BJ (cell line): ENCODE measurements around the gene PARD3. TPM values are rescaled to one million over a fixed set of nuclear protein-coding genes. Genes with fewer than 3 reads are reported as not detected.
"Not testable (repeated sequence)": the region's sequence is repeated elsewhere in the genome, so short reads cannot be mapped to it uniquely, and the experiment has no call there.

ENCODE experiments used
- CTCF ChIA-PET: fragments of 350-600 bp; formaldehyde crosslinking; extraction: SDS; loops from one replicate; lab custom pipeline; 2021; ENCODE audit warnings: antibody characterized with exemption, inconsistent platforms; lab: Yijun Ruan, JAX
- POLR2A ChIA-PET: fragments of 300-600 bp; sonication (Branson Sonifier 250); formaldehyde crosslinking; extraction: SDS; loops from one replicate; lab custom pipeline; 2021; ENCODE audit warnings: antibody characterized with exemption; lab: Charles Lee
- DNase-seq: peaks from one replicate; pipeline ENCODE4 v3.0.0-alpha.2; 2011; ENCODE audit warnings: low read depth
- H3K27me3 ChIP-seq: 2 replicates; pipeline ENCODE4 v1.6.0; 2011; ENCODE audit warnings: low read length; ENCODE audit not compliant: control insufficient read depth, insufficient read depth
- H3K36me3 ChIP-seq: 2 replicates; pipeline ENCODE4 v1.5.1; 2011; ENCODE audit warnings: low read length; ENCODE audit not compliant: control insufficient read depth, insufficient read depth
- H3K4me3 ChIP-seq: 2 replicates; pipeline ENCODE4 v1.5.1; 2011; ENCODE audit warnings: low read depth, mild to moderate bottlenecking, control low read depth, low read length
- CTCF ChIP-seq: IDR thresholded peaks from 2 replicates; pipeline ENCODE4 v1.5.1; 2011; ENCODE audit warnings: low read depth, mild to moderate bottlenecking, control low read depth, inconsistent platforms, low read length, moderate library complexity; ENCODE audit not compliant: insufficient read depth
- polyA plus RNA-seq: library from polyadenylated mRNA; depleted of rRNA; stranded (reverse); fragments of >200 nt; gene quantifications from 2 replicates; pipeline ENCODE4 v1.2.3, GENCODE V29; 2011

PARD3 gene
- polyA plus RNA-seq, 1 experiment, result 17.7 TPM

GRCh38 chr10:34702982-34703381 is 112.1 kb downstream of the PARD3 start:
- DNase-seq, result no peak
- H3K36me3 ChIP-seq, result no peaks in the 10 kb centered on the region
- no peaks in the 10 kb centered on the region for H3K27me3 ChIP-seq
- POLR2A ChIA-PET, result interaction anchor here (0.7 kb wide), 1 partner anchor 1057 kb away, joined by 4 read pairs; no protein-coding TSS in a partner anchor
- no peak for TF ChIP-seq CTCF
- no peak overlapping the region for H3K4me3 ChIP-seq
- CTCF ChIA-PET, result interaction anchor here (1.6 kb wide), 1 partner anchor 20 kb away, joined by 3 read pairs; no protein-coding TSS in a partner anchor

- H3K27me3 ChIP-seq, result no peaks in the 10 kb centered on the region
- TF ChIP-seq CTCF, result no peak
- H3K4me3 ChIP-seq, result no peak overlapping the region
- no peaks in the 10 kb centered on the region for H3K36me3 ChIP-seq
- DNase-seq, result no peak
- POLR2A ChIA-PET, result interaction anchor here (0.7 kb wide), 1 partner anchor 1056 kb away, joined by 4 read pairs; no protein-coding TSS in a partner anchor
- CTCF ChIA-PET, result interaction anchor here (1.0 to 1.6 kb wide), 2 partner anchors 21 to 36 kb away, joined by 3 read pairs; no protein-coding TSS in a partner anchor
Observed at GRCh38 chr10:34702093-34702937, 112.8 kb downstream of the PARD3 start.

DNA sequence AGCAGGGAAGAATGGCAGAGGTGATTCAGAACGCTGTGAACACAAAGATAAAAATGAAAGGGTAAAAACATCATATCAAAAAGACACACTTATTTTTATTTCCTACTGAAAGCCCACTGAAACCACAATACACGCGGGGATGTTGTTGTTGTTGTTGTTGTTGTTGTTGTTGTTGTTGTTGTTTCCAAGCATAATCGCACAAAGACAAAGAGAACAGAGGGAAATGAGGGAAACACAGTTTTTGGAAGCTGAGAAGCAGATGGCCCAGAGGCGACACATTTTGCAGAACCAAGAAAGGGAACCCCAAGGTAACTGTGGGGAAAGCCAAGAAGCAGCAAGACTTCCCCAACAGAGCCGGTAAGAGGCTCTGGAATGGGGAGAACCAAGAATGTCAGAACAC is 113.9 kb downstream of the PARD3 start:
- H3K27me3 ChIP-seq, result no peaks in the 10 kb centered on the region
- no peak for TF ChIP-seq CTCF
- ChIA-PET POLR2A (no interaction called here), CTCF (interaction anchor here (1.0 kb wide), 1 partner anchor 35 kb away, joined by 3 read pairs; no protein-coding TSS in a partner anchor)
- DNase-seq, result no peak
- no peak overlapping the region for H3K4me3 ChIP-seq
- no peaks in the 10 kb centered on the region for H3K36me3 ChIP-seq

DNA sequence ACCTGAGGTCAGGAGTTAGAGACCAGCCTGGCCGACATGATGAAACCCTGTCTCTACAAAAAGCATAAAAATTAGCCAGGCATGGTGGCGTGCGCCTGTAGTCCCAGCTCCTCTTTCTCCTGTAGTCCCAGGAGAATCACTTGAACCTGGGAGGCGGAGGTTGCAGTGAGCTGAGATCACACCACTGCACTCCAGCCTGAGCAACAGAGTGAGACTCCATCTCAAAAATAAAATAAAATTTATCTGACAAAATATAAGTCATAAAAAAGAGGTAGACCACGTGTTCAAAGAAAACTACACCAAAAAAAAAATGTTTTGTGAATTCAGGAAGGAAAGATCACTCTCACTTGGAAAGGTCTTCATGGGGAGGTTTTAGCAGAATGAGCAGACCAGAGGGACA is 114.3 kb downstream of the PARD3 start:
- H3K4me3 ChIP-seq, DNase-seq, H3K36me3 ChIP-seq, H3K27me3 ChIP-seq, CTCF ChIA-PET, POLR2A ChIA-PET: not testable (repeated sequence)

DNA sequence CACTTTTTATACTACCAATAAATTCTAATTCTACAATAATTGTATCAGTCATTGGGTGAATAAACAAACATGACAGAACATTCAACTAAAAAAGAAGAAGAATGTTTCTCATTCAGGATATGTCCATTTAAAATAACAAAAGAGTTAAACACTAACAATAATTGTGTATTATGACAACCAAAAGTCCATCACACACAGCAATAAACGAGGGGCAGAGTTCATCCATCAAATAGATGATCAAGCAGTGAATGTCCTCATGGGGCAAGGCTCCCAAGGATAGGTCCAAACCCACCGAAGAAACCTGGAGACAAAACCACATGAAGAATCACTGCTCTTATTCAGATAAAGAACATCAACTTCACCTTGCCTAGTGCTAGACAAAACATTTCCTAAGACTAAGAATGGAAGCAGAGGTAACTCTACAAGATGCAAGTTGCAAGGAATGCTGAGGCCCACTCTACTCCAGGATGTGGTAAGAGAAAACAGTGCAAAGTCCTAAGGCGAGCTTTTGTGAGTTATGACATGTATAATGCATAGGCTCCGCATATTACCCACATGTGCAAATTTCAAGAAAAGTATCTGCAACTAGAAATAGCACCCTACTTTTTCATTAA is 115.1 kb downstream of the PARD3 start:
- Histone ChIP-seq H3K36me3 (peaks cover 1% of the 10 kb centered on the region; the same call in 1 of the 2 replicates), H3K27me3 (no peaks in the 10 kb centered on the region), H3K4me3 (no peak overlapping the region)
- ChIA-PET POLR2A (no interaction called here), CTCF (no interaction called here)
- no peak for TF ChIP-seq CTCF
- no peak for DNase-seq
